ENCODE measurements around the gene HEMGN.

- TF ChIP-seq ZNF205 (CRISPR knock-in tag; IDR thresholded peaks at IDR 0.05) (no peak), ZC3H13 (CRISPR knock-in tag; IDR thresholded peaks at IDR 0.05) (no peak), ZNF549 (CRISPR knock-in tag; IDR thresholded peaks at IDR 0.05) (no peak), GTF2F1 (IDR thresholded peaks at IDR 0.05; ENCODE audit: low read length) (no peak), HOXA5 (CRISPR knock-in tag; IDR thresholded peaks at IDR 0.05) (no peak), HDAC2 (CRISPR knock-in tag; IDR thresholded peaks at IDR 0.05) (no peak), YEATS2 (CRISPR knock-in tag; IDR thresholded peaks at IDR 0.05; ENCODE audit: borderline replicate concordance) (no peak), ZSCAN30 (CRISPR knock-in tag; IDR thresholded peaks at IDR 0.05) (no peak), POLR2A (IDR thresholded peaks at IDR 0.05; ENCODE audit: insufficient read depth in 1 of 2, low read depth in 2 of 2, low read length in 2 of 2) (no peak)
These were observed 30.3 kb downstream of the HEMGN start for GRCh38 chr9:97907632-97908031.
